AML-193 (cell line): ENCODE data around the gene NECTIN2.
"Not testable (repeated sequence)": the region's sequence is repeated elsewhere in the genome, so short reads cannot be mapped to it uniquely, and the experiment has no call there.

Experiments
- DNase-seq, 2 experiments: peaks; one replicate each; lab custom pipeline; 2025; lab: John Stamatoyannopoulos, UW

The NECTIN2 gene

GRCh38 chr19:44884566-44884965, 38.5 kb downstream of the NECTIN2 start:
- DNase-seq, result no peak

GRCh38 chr19:44886141-44886540, 40.0 kb downstream of the NECTIN2 start:
- no peak for DNase-seq

DNA sequence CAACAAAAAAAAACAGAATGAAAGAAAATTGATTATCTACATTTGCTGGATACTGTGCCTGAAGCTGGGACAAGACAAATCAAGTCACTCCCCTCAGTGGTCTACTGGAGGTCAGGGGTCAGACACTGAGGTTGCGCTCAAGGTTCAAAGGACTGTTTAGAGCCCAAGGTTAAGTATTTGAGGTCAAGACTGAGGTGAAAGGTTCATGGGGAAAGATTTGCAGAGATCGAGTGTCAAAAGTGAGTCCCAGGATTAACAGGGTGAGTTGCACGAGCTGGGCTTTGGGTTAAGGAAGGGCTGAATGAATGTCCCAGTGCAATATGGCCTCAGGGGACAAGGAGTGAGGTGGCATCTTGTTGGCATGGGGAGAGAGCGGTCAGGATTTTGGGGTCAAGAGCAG, 41.6 kb downstream of the NECTIN2 start:
- DNase-seq, result no peak

GRCh38 chr19:44888335-44888734, 42.2 kb downstream of the NECTIN2 start:
- DNase-seq, result not testable (repeated sequence)

DNA sequence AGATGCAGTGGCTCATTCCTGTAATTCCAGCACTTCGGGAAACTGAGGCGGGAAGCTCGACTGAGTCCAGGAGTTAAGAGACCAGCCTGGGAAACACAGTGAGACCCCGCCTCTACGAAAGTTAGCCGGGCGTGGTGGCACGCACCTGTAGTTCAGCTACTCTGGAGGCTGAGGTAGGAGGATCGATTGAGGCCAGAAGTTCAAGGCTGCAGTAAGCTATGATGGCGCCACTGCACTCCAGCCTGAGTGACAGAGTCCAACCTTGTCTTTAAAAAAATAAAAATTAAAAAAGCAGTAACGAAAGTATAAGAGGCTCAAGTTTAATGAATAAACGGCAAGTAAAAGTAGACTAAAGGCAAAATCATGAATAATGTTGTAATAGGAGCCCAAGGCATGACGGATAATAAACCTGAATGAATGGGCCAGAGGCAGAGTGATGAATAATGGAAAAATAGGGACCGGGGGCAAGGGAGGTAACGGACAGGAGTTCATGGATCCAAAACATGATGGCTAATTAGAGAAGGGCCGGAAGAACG, 43.8 kb downstream of the NECTIN2 start:
- DNase-seq, result no peak

GRCh38 chr19:44890366-44891015, 44.4 kb downstream of the NECTIN2 start:
- DNase-seq, result peak; percentile 100

DNA sequence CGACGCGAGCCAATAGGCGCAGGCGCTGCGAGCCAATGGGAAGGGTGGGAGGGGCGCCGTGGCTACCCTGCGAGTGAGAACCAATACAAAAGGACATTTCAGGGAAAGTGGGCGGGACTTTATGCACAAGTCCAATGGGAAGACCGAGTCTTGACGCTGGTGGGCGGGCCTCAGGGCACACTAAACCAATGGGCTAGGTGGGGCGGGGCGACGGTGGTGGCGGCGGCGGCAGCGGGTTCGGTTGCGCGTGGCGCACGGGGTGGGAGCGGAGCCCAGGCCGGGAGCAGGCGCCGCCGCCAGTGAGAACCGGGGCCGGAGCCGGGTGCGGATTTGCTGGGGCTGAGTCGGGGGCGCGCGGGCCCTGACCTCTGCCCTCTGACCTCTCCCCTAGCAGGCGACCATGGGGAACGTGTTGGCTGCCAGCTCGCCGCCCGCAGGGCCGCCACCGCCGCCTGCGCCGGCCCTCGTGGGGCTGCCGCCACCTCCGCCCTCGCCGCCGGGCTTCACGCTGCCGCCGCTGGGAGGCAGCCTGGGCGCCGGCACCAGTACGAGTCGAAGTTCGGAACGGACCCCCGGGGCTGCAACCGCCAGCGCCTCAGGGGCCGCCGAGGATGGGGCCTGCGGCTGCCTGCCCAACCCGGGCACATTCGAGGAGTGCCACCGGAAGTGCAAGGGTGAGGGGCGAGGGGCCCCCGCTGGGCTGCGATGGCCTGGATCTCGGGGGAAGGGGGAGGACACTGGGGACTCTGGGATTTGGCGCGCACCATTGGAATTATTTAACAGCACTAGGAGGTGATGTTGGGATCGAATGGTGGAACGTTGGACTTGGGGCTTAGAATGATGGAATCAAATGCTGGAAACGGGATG, 45.2 kb downstream of the NECTIN2 start, which contains the start of gene TOMM40:
TOMM40 (plus strand) TSS at position 239 of the 867 bp plus-strand sequence; CDS start at position 401, 162 bp downstream.
- DNase-seq, result peak in 1 of 2 experiments; percentile 100

- DNase-seq, result no peak
These were observed 46.8 kb downstream of the NECTIN2 start for GRCh38 chr19:44892932-44893331.

DNA sequence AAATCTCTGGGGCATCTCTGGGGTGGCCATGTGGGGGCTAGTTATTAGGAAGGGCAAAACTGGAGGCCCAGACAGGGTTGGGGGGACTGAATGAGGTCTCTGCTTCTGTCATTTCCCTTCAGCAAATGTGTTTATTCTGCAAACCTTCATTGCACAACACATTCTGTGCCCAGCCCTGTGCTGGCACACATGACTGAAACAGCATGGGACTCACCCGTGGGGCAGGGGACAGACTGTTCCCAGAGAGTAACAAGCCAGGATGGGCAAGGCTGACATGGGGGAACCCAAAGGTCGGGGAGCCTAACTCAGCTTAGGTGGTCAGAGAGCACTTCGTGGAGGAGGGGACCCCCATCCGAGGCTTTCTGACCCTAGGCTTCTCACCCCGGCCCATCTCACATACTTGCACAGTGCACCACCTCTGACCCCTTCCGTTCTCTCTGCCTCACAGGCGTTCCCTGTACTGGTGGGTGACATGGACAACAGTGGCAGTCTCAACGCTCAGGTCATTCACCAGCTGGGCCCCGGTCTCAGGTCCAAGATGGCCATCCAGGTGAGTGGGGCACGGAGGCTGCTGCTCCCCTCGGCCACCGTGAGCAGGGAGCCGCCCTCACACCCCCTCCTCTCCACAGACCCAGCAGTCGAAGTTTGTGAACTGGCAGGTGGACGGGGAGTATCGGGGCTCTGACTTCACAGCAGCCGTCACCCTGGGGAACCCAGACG, 47.4 kb downstream of the NECTIN2 start:
- no peak for DNase-seq

DNA sequence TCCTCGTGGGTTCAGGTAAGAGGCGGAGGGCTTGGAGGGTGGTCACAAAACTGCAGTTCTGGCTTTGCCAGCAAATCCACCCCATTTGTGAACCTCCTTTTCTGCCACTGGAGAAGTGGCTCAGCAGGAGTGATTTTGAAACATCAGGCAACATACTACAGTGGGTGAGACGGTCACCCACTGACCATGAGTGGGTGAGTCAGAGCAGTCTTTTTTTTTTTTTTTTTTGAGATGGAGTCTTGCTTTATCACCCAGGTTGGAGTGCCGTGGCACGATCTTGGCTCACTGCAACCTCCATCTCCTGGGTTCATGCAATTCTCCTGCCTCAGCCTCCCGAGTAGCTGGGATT, 47.9 kb downstream of the NECTIN2 start:
- DNase-seq, result no peak

DNA sequence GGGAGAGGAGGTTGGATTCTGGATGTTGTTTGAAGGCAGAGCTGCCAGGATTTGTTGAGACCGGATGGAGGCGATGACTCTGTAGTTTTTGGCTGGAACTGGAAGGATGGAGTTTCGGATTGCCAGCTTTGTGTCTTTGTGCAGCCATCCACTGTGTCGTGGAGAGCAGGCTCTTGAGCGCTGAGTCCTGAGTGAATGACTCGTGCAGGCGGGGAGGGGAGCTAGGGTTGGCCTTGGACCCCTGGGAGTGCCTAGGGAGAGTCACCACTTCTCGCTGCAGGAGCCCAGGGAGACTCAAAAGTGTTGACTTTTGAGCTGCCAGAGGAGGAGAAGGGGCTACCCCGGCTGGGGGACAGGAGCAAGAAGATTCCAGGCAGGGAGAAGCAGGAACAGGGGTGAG, 48.8 kb downstream of the NECTIN2 start:
- no peak for DNase-seq

DNA sequence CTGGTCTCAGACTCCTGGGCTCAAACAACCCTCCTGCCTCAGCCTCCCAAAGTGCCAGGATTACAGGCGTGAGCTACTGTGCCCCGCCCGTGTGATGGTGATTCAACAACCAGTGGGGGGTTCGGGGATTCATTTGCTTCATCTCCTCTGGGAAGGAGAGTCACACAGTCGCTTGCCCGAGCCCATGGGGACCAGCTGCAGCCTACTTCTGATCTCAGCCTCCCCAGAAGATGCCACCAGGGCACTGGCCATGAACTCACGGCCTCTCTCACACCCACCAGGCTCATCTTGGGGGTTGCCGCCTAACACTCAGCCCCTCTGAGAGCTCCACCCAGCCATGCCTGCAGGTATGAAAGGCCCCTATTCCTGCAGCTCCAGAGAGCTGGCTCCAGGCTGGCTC, 51.7 kb downstream of the NECTIN2 start:
- no peak for DNase-seq

DNA sequence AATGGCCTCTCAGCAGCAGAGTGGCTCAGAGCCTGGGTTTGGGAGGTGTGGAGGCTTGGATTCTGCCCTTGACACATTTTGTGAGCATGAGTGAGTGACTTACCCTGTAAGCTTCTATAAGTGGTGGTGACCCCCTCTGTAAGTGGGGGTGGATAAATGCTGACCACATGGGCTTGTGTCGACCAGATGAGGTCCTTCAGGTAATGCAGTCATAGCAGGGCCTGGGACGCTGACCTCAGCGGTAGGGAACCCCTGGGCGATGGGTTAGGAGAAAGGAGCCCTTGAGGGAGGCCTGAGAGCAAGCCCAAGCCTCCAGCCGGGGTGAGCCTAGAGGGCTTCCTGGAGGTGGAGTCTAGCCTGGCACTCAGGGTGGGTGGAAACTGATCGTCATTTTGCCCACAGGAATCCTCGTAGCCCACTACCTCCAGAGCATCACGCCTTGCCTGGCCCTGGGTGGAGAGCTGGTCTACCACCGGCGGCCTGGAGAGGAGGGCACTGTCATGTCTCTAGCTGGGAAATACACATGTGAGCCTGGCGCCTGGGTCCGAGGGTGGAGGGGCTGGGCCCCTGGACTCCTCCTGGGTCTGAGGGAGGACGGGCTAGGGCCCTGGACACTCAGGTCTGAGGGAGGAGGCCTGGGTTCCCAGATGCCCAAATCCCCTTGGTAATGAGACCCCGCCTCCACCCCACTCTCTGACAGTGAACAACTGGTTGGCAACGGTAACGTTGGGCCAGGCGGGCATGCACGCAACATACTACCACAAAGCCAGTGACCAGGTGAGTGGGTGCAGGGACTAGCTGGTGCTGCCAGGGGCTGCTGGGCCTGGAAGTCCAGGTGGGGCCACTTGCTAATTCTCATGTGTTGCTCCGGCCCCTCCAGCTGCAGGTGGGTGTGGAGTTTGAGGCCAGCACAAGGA, 54.5 kb downstream of the NECTIN2 start:
- DNase-seq, result no peak

GRCh38 chr19:44903216-44903601, 57.1 kb downstream of the NECTIN2 start:
- no peak for DNase-seq

- DNase-seq, result peak; percentile 28 to 32
These were observed 57.7 kb downstream of the NECTIN2 start for GRCh38 chr19:44903602-44904425.

GRCh38 chr19:44904426-44904994, 58.4 kb downstream of the NECTIN2 start:
- DNase-seq, result no peak

DNA sequence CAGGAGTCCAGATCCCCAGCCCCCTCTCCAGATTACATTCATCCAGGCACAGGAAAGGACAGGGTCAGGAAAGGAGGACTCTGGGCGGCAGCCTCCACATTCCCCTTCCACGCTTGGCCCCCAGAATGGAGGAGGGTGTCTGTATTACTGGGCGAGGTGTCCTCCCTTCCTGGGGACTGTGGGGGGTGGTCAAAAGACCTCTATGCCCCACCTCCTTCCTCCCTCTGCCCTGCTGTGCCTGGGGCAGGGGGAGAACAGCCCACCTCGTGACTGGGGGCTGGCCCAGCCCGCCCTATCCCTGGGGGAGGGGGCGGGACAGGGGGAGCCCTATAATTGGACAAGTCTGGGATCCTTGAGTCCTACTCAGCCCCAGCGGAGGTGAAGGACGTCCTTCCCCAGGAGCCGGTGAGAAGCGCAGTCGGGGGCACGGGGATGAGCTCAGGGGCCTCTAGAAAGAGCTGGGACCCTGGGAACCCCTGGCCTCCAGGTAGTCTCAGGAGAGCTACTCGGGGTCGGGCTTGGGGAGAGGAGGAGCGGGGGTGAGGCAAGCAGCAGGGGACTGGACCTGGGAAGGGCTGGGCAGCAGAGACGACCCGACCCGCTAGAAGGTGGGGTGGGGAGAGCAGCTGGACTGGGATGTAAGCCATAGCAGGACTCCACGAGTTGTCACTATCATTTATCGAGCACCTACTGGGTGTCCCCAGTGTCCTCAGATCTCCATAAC, 59.5 kb downstream of the NECTIN2 start, which contains the start of gene APOE:
APOE (plus strand) TSS at position 360 of the 724 bp plus-strand sequence. CDS start 829 bp downstream, outside the sequence.
- DNase-seq, result no peak

DNA sequence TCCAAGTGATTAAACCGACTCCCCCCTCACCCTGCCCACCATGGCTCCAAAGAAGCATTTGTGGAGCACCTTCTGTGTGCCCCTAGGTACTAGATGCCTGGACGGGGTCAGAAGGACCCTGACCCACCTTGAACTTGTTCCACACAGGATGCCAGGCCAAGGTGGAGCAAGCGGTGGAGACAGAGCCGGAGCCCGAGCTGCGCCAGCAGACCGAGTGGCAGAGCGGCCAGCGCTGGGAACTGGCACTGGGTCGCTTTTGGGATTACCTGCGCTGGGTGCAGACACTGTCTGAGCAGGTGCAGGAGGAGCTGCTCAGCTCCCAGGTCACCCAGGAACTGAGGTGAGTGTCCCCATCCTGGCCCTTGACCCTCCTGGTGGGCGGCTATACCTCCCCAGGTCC, 61.5 kb downstream of the NECTIN2 start:
- DNase-seq, result no peak
